Measurements from ENCODE around the gene PSRC1.

- TF ChIP-seq CTCF (IDR thresholded peaks at IDR 0.05) (no peak), POLR2A (IDR thresholded peaks at IDR 0.05) (no peak), POLR2AphosphoS5 (IDR thresholded peaks at IDR 0.05) (no peak)
Measured at GRCh38 chr1:109309347-109309746, 26.4 kb upstream of the PSRC1 start.

Data from transverse colon (tissue), 4 donors.